ENCODE data around the gene TRMT44. TPM values are rescaled to one million over a fixed set of nuclear protein-coding genes. Genes with fewer than 3 reads are reported as not detected.

TRMT44 gene
- total RNA-seq, 1 experiment from 2014 or later = 25.8 TPM

DNA sequence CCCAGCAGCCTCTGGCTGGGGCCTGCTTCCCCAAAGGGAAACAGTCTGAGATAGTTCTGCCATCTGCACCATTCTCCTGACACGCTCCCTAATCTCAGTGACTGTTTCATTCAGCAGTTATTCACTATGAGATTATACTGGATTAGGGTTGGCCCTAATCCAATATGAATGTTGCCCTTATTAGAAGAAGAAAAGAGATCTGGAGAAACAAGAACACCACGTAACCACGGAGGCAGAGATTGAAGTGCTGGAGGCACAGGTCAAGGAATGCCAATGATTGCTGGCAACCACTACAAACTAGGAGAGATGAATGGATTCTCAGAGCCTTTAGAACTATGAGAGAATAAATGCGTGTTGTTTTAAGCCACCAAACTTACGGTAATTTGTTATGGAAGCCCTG is 7.4 kb upstream of the TRMT44 start:
- CTCF ChIA-PET = no interaction called here

DNA sequence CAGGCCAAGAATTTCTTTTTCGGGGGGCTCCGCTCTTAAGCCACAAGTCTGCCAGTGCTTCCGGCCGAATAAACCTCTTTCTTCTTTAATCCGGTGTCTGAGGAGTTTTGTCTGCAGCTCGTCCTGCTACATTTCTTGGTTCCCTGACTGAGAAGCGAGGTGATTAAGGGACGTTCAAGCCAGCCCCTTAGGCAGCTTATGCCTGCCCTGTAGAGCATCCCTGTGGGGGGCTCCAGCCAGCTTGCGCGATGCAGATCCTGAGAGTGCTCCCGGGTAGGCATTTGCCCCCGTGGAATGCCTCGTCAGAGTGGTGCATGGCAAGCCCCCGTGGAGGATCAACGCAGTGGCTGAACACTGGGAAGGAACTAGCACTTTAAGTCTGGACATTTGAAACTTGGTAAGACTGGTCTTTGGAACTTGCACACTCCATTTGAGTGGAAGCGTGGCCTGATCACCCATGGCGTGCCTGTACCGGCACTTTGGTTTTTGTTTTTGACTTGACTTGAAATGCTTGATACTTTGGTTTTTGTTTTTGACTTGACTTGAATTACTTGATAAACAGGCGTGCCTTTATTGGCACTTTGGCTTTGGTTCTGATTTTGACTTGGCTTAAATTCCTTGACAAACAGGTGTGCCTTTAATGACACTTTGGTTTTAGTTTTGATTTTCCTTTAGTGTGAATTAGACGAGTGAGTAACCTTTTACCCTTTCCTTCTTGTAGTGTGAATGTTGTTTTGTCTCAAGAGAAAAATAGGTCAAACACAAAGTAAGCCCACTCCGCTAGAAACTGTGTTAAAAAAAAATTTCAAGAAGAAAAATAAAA is 6.1 kb upstream of the TRMT44 start:
- Histone ChIP-seq H3K27ac (ENCODE audit: low read depth, low read length) (no peak overlapping the region), H3K9me2 (ENCODE audit: insufficient read depth) (no peaks in the 10 kb centered on the region), H3K4me1 (ENCODE audit: control insufficient read depth in 1 of 2, insufficient read depth in 2 of 2, low read length in 2 of 2) (peaks cover 2 to 5% of the 10 kb centered on the region in 2 experiments; a peak in 2 of 4 replicates), H4K20me1 (ENCODE audit: insufficient read depth) (no peaks in the 10 kb centered on the region), H3K36me3 (ENCODE audit: control insufficient read depth in 1 of 2, insufficient read depth in 2 of 2, low read length in 2 of 2) (no peaks in the 10 kb centered on the region), H3K9ac (ENCODE audit: low read length) (no peak overlapping the region), H3K4me2 (ENCODE audit: low read length) (no peak overlapping the region), H3K4me3 (replicated peaks in 1 of 2; ENCODE audit: low read depth in 1 of 2, low read length in 2 of 2) (no peak overlapping the region), H2AFZ (ENCODE audit: low read depth, low read length, poor library complexity, severe bottlenecking) (no peak overlapping the region), H3K27me3 (ENCODE audit: insufficient read depth, low read length) (no peaks in the 10 kb centered on the region), H3K79me2 (ENCODE audit: insufficient read depth, low read length) (peaks cover 35% of the 10 kb centered on the region), H3K9me3 (ENCODE audit: control insufficient read depth in 1 of 2, insufficient read depth in 1 of 2, low read depth in 1 of 2, low read length in 2 of 2) (no peaks in the 10 kb centered on the region)
- DNase-seq (ENCODE audit: low read depth, low spot score) (no peak), ATAC-seq (no peak)
- no TSS peak for BruUV-seq (replicated peaks)
- intact Hi-C loops (cut with micrococcal nuclease) = no loop called here
- POLR2A ChIA-PET = no interaction called here
- RAD21 ChIA-PET (ENCODE audit: low non-redundant PET in 1 of 2, low total read pairs in 2 of 2, uncharacterized antibody in 2 of 2, unreplicated experiment in 2 of 2) = no interaction called here
- CTCF ChIA-PET = no interaction called here
- TF ChIP-seq CBX3 (IDR thresholded peaks at IDR 0.05; ENCODE audit: low read depth) (no peak), FOSL1 (IDR thresholded peaks at IDR 0.05; ENCODE audit: low read depth) (no peak), EZH2 (IDR thresholded peaks at IDR 0.05) (no peak), SIN3A (IDR thresholded peaks at IDR 0.05; ENCODE audit: low read depth) (no peak), YY1 (IDR thresholded peaks at IDR 0.05; ENCODE audit: extremely low read depth, insufficient replicate concordance, low read depth, low read length) (no peak), ELF1 (IDR thresholded peaks at IDR 0.05; ENCODE audit: borderline replicate concordance, low read depth) (no peak), CEBPB (IDR thresholded peaks at IDR 0.05; ENCODE audit: low read depth) (no peak), TCF7L2 (IDR thresholded peaks at IDR 0.05; ENCODE audit: borderline replicate concordance, extremely low read depth, insufficient read depth, insufficient read length) (no peak)
- TF ChIP-seq, protein P1, sequence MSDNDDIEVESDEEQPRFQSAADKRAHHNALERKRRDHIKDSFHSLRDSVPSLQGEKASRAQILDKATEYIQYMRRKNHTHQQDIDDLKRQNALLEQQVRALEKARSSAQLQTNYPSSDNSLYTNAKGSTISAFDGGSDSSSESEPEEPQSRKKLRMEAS (IDR thresholded peaks at IDR 0.05) = no peak
- TF ChIP-seq, protein P2, sequence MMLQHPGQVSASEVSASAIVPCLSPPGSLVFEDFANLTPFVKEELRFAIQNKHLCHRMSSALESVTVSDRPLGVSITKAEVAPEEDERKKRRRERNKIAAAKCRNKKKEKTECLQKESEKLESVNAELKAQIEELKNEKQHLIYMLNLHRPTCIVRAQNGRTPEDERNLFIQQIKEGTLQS (IDR thresholded peaks at IDR 0.05) = no peak
- TF ChIP-seq, protein P3, sequence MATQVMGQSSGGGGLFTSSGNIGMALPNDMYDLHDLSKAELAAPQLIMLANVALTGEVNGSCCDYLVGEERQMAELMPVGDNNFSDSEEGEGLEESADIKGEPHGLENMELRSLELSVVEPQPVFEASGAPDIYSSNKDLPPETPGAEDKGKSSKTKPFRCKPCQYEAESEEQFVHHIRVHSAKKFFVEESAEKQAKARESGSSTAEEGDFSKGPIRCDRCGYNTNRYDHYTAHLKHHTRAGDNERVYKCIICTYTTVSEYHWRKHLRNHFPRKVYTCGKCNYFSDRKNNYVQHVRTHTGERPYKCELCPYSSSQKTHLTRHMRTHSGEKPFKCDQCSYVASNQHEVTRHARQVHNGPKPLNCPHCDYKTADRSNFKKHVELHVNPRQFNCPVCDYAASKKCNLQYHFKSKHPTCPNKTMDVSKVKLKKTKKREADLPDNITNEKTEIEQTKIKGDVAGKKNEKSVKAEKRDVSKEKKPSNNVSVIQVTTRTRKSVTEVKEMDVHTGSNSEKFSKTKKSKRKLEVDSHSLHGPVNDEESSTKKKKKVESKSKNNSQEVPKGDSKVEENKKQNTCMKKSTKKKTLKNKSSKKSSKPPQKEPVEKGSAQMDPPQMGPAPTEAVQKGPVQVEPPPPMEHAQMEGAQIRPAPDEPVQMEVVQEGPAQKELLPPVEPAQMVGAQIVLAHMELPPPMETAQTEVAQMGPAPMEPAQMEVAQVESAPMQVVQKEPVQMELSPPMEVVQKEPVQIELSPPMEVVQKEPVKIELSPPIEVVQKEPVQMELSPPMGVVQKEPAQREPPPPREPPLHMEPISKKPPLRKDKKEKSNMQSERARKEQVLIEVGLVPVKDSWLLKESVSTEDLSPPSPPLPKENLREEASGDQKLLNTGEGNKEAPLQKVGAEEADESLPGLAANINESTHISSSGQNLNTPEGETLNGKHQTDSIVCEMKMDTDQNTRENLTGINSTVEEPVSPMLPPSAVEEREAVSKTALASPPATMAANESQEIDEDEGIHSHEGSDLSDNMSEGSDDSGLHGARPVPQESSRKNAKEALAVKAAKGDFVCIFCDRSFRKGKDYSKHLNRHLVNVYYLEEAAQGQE (IDR thresholded peaks at IDR 0.05; ENCODE audit: low read depth) = no peak

More for the DNA sequence above, 7.4 kb upstream of the TRMT44 start:
- TF ChIP-seq, protein P4, sequence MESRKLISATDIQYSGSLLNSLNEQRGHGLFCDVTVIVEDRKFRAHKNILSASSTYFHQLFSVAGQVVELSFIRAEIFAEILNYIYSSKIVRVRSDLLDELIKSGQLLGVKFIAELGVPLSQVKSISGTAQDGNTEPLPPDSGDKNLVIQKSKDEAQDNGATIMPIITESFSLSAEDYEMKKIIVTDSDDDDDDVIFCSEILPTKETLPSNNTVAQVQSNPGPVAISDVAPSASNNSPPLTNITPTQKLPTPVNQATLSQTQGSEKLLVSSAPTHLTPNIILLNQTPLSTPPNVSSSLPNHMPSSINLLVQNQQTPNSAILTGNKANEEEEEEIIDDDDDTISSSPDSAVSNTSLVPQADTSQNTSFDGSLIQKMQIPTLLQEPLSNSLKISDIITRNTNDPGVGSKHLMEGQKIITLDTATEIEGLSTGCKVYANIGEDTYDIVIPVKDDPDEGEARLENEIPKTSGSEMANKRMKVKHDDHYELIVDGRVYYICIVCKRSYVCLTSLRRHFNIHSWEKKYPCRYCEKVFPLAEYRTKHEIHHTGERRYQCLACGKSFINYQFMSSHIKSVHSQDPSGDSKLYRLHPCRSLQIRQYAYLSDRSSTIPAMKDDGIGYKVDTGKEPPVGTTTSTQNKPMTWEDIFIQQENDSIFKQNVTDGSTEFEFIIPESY (IDR thresholded peaks at IDR 0.05; ENCODE audit: extremely low read depth, insufficient replicate concordance, low read length) = no peak
- TF ChIP-seq POLR2AphosphoS5 (IDR thresholded peaks at IDR 0.05; ENCODE audit: low read depth, low read length) (no peak), CBX3 (IDR thresholded peaks at IDR 0.05; ENCODE audit: low read depth) (no peak)
- Histone ChIP-seq H2AFZ (ENCODE audit: low read depth, low read length, poor library complexity, severe bottlenecking) (no peak overlapping the region), H3K36me3 (ENCODE audit: control insufficient read depth in 1 of 2, insufficient read depth in 2 of 2, low read length in 2 of 2) (no peaks in the 10 kb centered on the region), H3K27ac (ENCODE audit: low read depth, low read length) (no peak overlapping the region), H3K9me3 (ENCODE audit: control insufficient read depth in 1 of 2, insufficient read depth in 1 of 2, low read depth in 1 of 2, low read length in 2 of 2) (no peaks in the 10 kb centered on the region), H3K79me2 (ENCODE audit: insufficient read depth, low read length) (peaks cover 22% of the 10 kb centered on the region), H3K27me3 (ENCODE audit: insufficient read depth, low read length) (no peaks in the 10 kb centered on the region), H3K4me1 (ENCODE audit: control insufficient read depth in 1 of 2, insufficient read depth in 2 of 2, low read length in 2 of 2) (peaks cover 2 to 7% of the 10 kb centered on the region in 2 experiments; a peak in 2 of 4 replicates), H4K20me1 (ENCODE audit: insufficient read depth) (no peaks in the 10 kb centered on the region), H3K4me3 (replicated peaks in 1 of 2; ENCODE audit: low read depth in 1 of 2, low read length in 2 of 2) (no peak overlapping the region), H3K9ac (ENCODE audit: low read length) (no peak overlapping the region), H3K4me2 (ENCODE audit: low read length) (no peak overlapping the region), H3K9me2 (ENCODE audit: insufficient read depth) (no peaks in the 10 kb centered on the region)
- ATAC-seq (no peak), DNase-seq (ENCODE audit: low read depth, low spot score) (no peak)
- POLR2A ChIA-PET = no interaction called here
- intact Hi-C loops (cut with micrococcal nuclease) = no loop called here
- no TSS peak for BruUV-seq (replicated peaks)
- RAD21 ChIA-PET (ENCODE audit: low non-redundant PET in 1 of 2, low total read pairs in 2 of 2, uncharacterized antibody in 2 of 2, unreplicated experiment in 2 of 2) = no interaction called here
